PFSK-1 (cell line): ENCODE measurements around the gene PAPLN.

Experiments
- FOXP2 ChIP-seq: optimal IDR thresholded peaks from 2 replicates; pipeline ENCODE3; 2011; ENCODE audit warnings: borderline replicate concordance, control low read depth, inconsistent platforms; ENCODE audit not compliant: insufficient read depth; ENCODE audit errors: extremely low read length, extremely low read depth
- POLR2AphosphoS5 ChIP-seq: IDR thresholded peaks from 2 replicates; pipeline ENCODE4 v1.6.1; 2012; ENCODE audit warnings: low read depth, mild to moderate bottlenecking, control low read depth, low read length, moderate library complexity
- REST ChIP-seq, 2 experiments: IDR thresholded peaks; 2 replicates each; pipeline versions ENCODE4 v1.6.1 to v1.8.0; 2011 to 2012; ENCODE audit warnings: low read depth in 2 of 2, low read length in 2 of 2, control low read depth in 1 of 2, inconsistent platforms in 1 of 2, mild to moderate bottlenecking in 1 of 2, moderate library complexity in 1 of 2; ENCODE audit not compliant: insufficient read depth in 1 of 2
- SIN3A ChIP-seq: IDR thresholded peaks from 2 replicates; pipeline ENCODE4 v1.6.1; 2012; ENCODE audit warnings: mild to moderate bottlenecking, low read length, moderate library complexity, borderline replicate concordance; ENCODE audit not compliant: insufficient read depth
- TAF1 ChIP-seq: IDR thresholded peaks from 2 replicates; pipeline ENCODE4 v1.6.1; 2012; ENCODE audit warnings: low read length, control low read depth, borderline replicate concordance; ENCODE audit not compliant: insufficient read depth

PAPLN gene

GRCh38 chr14:73211251-73212040, 25.9 kb upstream of the PAPLN start:
- no peak for TF ChIP-seq FOXP2

GRCh38 chr14:73216030-73216429, 21.3 kb upstream of the PAPLN start:
- TF ChIP-seq SIN3A, result no peak

GRCh38 chr14:73217411-73217810, 19.9 kb upstream of the PAPLN start:
- TF ChIP-seq POLR2AphosphoS5 (no peak), SIN3A (no peak), TAF1 (no peak), REST (IDR thresholded peaks at IDR 0.05; ENCODE audit: insufficient read depth in 1 of 2, low read depth in 2 of 2, low read length in 2 of 2) (no peak), FOXP2 (no peak)

GRCh38 chr14:73220061-73220460, 17.2 kb upstream of the PAPLN start:
- TF ChIP-seq TAF1 (no peak), SIN3A (no peak), POLR2AphosphoS5 (no peak), FOXP2 (no peak), REST (IDR thresholded peaks at IDR 0.05; ENCODE audit: insufficient read depth in 1 of 2, low read depth in 2 of 2, low read length in 2 of 2) (no peak)

- no peak for TF ChIP-seq POLR2AphosphoS5
- TF ChIP-seq FOXP2, result no peak
- TF ChIP-seq TAF1, result no peak
- TF ChIP-seq REST (IDR thresholded peaks at IDR 0.05; ENCODE audit: insufficient read depth in 1 of 2, low read depth in 2 of 2, low read length in 2 of 2), result no peak
Observed at GRCh38 chr14:73220634-73221033, 16.7 kb upstream of the PAPLN start.

- TF ChIP-seq SIN3A (no peak), TAF1 (no peak), FOXP2 (no peak), REST (IDR thresholded peaks at IDR 0.05; ENCODE audit: insufficient read depth in 1 of 2, low read depth in 2 of 2, low read length in 2 of 2) (no peak), POLR2AphosphoS5 (no peak)
Observed at GRCh38 chr14:73221945-73222344, 15.4 kb upstream of the PAPLN start.
